Measurements from ENCODE around the gene PLK5. TPM values are rescaled to one million over a fixed set of nuclear protein-coding genes. Genes with fewer than 3 reads are reported as not detected.
A peak's percentile ranks its signal among the peaks of the same experiment; 100 is the strongest.

Gene PLK5
- total RNA-seq, 1 experiment from 2014 or later = not detected

GRCh38 chr19:1567116-1567847, 43.4 kb downstream of the PLK5 start:
- H3K27ac ChIP-seq (ENCODE audit: low read depth, low read length, poor library complexity, severe bottlenecking) = peak overlapping the region; percentile 96
- no peak for DNase-seq (ENCODE audit: low spot score)
- TF ChIP-seq CTCF (conservative IDR thresholded peaks at IDR 0.05; ENCODE audit: low read depth, low read length) (no peak), EZH2 (IDR thresholded peaks at IDR 0.05; ENCODE audit: borderline replicate concordance, low read depth, low read length, poor library complexity, severe bottlenecking) (no peak)
- no peaks in the 10 kb centered on the region for H3K27me3 ChIP-seq (replicated peaks; ENCODE audit: insufficient read depth, low read depth, low read length, poor library complexity)
- BruUV-seq (replicated peaks) = TSS peak; percentile 51
- H3K4me1 ChIP-seq (ENCODE audit: insufficient read depth, low read length, poor library complexity, severe bottlenecking) = peaks cover 7% of the 10 kb centered on the region
- peak overlapping the region; percentile 96 for H3K4me3 ChIP-seq (ENCODE audit: low read depth, low read length, poor library complexity, severe bottlenecking)
- H3K9me3 ChIP-seq (ENCODE audit: low read depth, low read length, poor library complexity, severe bottlenecking) = no peaks in the 10 kb centered on the region
- ChIA-PET CTCF (interaction anchor here (0.6 kb wide), 1 partner anchor 16 kb away, joined by 7 read pairs; no protein-coding TSS in a partner anchor), POLR2A (ENCODE audit: low non-redundant PET) (no interaction called here)
- peaks cover 6% of the 10 kb centered on the region for H3K36me3 ChIP-seq (ENCODE audit: insufficient read depth, low read length, poor library complexity, severe bottlenecking)
- intact Hi-C loops (cut with micrococcal nuclease; ENCODE audit: unreplicated experiment) = no loop called here

DNA sequence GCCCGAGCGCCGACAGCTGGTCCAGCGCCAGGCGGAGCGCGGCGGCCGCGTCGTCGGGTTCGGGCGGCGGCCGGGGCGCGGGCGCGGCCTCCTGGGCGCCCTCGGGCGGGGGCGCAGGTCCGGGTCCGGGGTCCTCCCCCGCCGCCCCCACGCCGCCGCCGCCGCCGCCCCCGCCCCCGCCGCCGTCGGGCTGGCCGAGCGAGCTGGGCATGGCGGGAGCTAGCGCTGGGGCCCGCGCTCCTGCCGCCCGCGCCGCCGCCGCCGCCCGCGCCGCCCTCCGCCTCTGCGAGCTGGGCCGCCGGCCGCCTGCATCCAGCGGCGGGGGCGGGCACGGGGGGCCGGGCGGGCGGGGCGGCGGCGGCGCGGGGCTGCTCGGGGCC, 44.0 kb downstream of the PLK5 start:
- Histone ChIP-seq H3K27ac (ENCODE audit: low read depth, low read length, poor library complexity, severe bottlenecking) (no peak overlapping the region), H3K4me1 (ENCODE audit: insufficient read depth, low read length, poor library complexity, severe bottlenecking) (peaks cover 7% of the 10 kb centered on the region), H3K36me3 (ENCODE audit: insufficient read depth, low read length, poor library complexity, severe bottlenecking) (peaks cover 4% of the 10 kb centered on the region), H3K9me3 (ENCODE audit: low read depth, low read length, poor library complexity, severe bottlenecking) (no peaks in the 10 kb centered on the region), H3K4me3 (ENCODE audit: low read depth, low read length, poor library complexity, severe bottlenecking) (peak overlapping the region; percentile 96), H3K27me3 (replicated peaks; ENCODE audit: insufficient read depth, low read depth, low read length, poor library complexity) (no peaks in the 10 kb centered on the region)
- intact Hi-C loops (cut with micrococcal nuclease; ENCODE audit: unreplicated experiment) = no loop called here
- CTCF ChIA-PET = interaction anchor here (0.6 kb wide), 1 partner anchor 16 kb away, joined by 7 read pairs; no protein-coding TSS in a partner anchor
- BruUV-seq (replicated peaks) = no TSS peak
- DNase-seq (ENCODE audit: low spot score) = no peak
- TF ChIP-seq EZH2 (IDR thresholded peaks at IDR 0.05; ENCODE audit: borderline replicate concordance, low read depth, low read length, poor library complexity, severe bottlenecking) (no peak), CTCF (conservative IDR thresholded peaks at IDR 0.05; ENCODE audit: low read depth, low read length) (no peak)
- POLR2A ChIA-PET (ENCODE audit: low non-redundant PET) = no interaction called here

DNA sequence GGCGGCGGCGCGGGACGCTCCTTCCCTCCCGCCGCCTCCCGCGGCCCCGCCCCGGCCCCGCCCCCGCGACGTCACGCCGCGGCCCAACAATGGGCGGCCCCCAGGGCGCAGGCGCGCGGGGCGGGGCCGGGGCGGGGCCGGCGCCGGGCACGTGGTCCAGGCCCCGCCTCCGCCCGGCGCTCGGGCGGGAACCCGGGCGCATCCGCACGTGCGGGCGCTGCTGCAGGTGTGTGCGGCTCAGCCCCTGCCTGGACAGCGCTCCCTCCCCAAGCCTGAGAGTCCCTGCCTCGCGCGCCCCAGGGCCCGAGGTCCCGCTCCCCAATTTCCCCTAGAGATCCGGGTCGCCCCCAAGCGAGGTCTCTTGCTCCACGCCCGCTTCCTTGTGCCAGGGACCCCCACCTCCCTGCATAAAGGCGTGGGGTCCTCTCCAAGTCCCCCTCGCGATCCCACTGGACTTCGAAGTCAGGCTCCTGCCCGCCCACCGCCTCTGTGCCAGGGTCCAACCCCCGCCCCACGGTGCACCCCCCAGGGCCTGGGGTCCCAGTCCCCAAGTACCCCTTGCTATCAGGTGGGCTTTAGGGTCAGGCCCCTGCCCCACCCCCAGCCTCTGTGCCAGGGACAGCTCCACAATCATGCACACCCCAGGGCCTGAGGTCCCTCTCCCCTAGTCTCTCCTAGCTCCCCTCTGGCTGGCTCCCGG, 44.6 kb downstream of the PLK5 start, which contains the start of gene MEX3D:
TSS of gene MEX3D (minus strand) at position 6 of the 700 bp plus-strand sequence. CDS start 267 bp downstream, outside the sequence.
- intact Hi-C loops (cut with micrococcal nuclease; ENCODE audit: unreplicated experiment) = no loop called here
- ChIA-PET CTCF (interaction anchor here (0.6 kb wide), 1 partner anchor 15 kb away, joined by 7 read pairs; no protein-coding TSS in a partner anchor), POLR2A (ENCODE audit: low non-redundant PET) (no interaction called here)
- DNase-seq (ENCODE audit: low spot score) = peak; percentile 84
- no peaks in the 10 kb centered on the region for H3K27me3 ChIP-seq (replicated peaks; ENCODE audit: insufficient read depth, low read depth, low read length, poor library complexity)
- peak within 1 kb of the TSS; percentile 96 for H3K4me3 ChIP-seq (ENCODE audit: low read depth, low read length, poor library complexity, severe bottlenecking)
- TF ChIP-seq EZH2 (IDR thresholded peaks at IDR 0.05; ENCODE audit: borderline replicate concordance, low read depth, low read length, poor library complexity, severe bottlenecking) (no peak), CTCF (conservative IDR thresholded peaks at IDR 0.05; ENCODE audit: low read depth, low read length) (no peak)
- peaks cover 2% of the 10 kb centered on the region for H3K36me3 ChIP-seq (ENCODE audit: insufficient read depth, low read length, poor library complexity, severe bottlenecking)
- H3K9me3 ChIP-seq (ENCODE audit: low read depth, low read length, poor library complexity, severe bottlenecking) = no peaks in the 10 kb centered on the region
- H3K4me1 ChIP-seq (ENCODE audit: insufficient read depth, low read length, poor library complexity, severe bottlenecking) = peaks cover 7% of the 10 kb centered on the region
- H3K27ac ChIP-seq (ENCODE audit: low read depth, low read length, poor library complexity, severe bottlenecking) = peak within 1 kb of the TSS; percentile 96
- BruUV-seq (replicated peaks) = no TSS peak

Data from A673 (cell line).